GM19324 (cell line): ENCODE results near the gene MPL.
"Not testable (repeated sequence)": the region's sequence is repeated elsewhere in the genome, so short reads cannot be mapped to it uniquely, and the experiment has no call there.

Experiments
- ATAC-seq: cut with Tn5 transposase; IDR thresholded peaks from one replicate; pipeline ENCODE4 v1.9.1; 2021; ENCODE audit warnings: mild to moderate bottlenecking, moderate library complexity; ENCODE audit not compliant: unreplicated experiment, low FRiP score

Gene MPL

DNA sequence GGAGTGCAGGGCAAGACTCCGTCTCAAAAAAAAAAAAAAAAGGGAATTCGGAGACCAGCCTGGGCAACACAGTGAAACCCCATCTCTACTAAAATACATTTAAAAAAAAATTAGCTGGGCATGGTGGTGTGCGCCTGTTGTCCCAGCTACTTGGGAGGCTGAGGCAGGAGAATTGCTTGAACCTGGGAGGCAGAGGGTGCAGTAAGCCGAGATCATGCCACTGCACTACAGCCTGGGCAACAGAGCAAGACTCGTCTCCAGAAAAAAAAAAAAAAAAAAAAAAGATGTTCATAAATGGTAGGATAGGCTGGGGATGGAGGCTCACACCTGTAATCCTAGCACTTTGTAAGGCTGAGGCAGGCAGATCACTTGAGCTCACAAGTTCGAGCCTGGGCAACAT is 32.2 kb downstream of the MPL start:
- not testable (repeated sequence) for ATAC-seq

DNA sequence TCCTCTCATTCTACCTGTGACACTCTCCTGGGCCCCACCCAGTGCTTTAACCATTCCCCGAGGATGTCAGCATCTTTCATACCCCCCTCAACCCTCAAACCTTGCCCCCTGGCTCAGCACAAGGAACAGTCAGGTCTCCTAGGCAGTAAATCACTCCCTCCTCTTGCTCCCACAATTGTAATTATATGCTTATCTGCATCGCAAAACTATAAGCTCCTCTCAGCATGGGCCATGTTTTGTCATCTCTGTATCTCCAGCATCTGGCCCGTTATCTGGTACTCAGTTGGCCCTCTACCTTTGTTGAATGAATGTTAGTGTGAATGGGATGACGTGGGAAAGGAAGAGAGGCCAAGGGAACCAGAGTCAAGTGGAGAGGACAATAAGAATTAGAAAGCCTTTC is 32.9 kb downstream of the MPL start:
- no peak for ATAC-seq

DNA sequence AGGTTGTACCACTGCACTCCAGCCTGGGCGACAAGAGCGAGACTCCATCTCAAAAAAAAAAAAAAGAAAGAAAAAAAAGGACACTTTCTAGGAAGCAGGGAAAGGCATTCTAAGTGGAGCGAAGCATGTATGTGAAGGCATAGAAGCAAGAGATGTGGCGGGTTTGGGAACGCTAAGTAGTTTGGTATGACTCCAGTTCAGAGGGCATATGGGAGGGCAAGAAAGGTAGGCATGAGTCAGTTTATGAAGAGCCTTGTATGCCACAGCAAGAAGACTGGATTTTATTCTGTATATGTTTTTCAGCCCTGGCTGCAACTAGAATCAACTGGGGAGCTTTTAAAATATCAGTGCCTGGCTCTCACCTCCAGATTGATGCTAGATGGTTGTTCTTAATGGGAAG is 34.6 kb downstream of the MPL start:
- ATAC-seq: no peak

DNA sequence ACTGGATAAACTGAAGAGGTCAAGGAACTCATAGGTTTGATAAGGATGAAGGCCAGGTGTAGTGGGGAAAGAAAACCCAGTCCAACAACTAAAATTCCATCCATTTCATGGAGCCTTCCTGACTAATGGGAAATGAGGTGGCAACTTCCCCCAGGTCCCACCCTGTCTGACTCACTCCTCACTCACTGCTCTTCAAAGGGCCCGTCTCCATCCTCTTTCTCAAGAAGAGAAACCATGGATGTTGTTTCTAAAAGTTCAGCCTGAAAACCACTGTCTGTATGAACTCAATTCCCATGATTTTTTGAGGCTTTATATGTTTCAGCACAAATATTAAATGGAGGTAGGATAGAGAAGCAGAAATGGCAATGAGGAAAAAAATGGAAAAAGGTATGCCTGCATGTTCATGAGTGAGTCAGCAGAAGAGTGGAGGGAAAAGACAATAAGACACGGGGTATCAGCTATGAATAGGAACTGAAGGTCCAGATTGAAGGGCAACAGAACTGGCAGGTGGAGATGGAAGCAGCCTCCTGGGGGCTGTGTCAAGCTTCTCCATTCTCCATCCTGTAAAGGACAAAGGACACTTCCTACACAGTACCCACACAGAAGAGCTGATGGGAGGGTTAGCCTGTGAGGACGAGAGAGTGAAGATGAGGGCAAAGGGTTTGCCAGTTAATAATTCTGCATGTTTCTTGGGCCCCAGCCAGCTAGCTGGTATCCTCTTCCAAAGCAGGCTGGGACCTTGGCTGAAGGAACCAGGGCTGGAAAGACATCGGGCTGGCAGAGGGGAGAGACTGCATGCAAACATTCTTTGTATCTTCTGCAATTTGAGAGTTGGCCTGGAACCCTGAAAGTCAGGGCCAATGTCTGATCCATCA is 35.7 kb downstream of the MPL start:
- ATAC-seq: no peak

DNA sequence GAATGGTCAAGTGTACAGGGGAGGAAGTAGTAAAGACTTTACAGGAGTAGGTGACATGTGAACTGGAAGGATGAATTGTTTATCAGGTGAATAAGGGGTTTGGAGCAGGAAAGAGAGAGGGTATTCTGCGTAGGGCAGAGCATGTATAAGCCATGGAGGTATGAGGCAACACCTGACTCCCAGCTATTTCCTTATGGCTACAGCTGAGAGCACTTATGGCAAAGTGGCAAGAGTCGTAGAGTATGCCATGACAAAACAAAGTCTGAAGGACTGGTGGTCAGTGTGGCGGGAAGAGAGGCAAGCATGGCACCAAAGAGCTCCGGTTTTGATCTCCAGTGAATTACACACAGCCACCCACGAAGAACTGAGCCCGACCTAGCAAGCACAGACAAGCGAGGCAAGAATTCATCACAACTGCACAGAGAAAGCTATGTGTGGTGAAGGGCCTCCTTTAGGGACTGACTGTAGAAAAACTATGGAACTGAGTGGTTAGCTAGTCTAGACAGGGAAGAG is 39.2 kb downstream of the MPL start:
- no peak for ATAC-seq

DNA sequence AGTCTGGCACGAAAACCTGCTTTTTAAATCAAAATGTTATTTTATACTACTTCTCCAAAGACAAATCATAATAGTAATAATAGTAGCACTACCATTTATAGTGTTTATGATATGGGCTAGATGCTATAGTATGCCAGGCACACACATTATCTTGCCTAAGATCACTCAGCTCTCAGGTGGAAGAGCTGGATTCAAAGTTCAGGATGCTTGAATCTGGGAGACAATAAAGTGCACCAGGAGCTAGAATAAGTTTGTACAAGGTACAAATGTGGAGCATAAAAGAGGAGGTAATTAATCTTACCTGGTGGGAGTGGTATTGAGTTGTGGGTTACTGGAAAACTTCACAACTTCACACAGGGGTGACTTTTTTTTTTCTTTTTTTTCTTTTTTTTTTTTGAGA is 40.2 kb downstream of the MPL start:
- ATAC-seq: no peak

DNA sequence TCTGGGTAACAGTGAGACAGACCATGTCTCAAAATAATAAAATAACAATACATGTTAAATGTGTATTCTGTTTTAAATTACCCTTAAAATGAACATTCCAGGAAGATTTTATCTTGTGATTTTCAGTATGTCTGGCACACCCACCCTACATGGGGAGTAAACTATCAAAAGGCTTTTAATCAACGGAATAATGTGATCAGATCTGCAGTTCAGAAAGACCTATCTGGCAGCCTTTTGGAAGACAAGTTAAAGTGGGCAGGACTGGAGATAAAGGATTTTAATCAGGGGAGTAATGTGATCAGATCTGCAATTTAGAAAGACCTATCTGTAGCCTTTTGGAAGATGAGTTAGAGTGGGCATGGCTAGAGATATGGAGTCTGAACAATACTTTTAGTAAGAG is 41.9 kb downstream of the MPL start:
- no peak for ATAC-seq

DNA sequence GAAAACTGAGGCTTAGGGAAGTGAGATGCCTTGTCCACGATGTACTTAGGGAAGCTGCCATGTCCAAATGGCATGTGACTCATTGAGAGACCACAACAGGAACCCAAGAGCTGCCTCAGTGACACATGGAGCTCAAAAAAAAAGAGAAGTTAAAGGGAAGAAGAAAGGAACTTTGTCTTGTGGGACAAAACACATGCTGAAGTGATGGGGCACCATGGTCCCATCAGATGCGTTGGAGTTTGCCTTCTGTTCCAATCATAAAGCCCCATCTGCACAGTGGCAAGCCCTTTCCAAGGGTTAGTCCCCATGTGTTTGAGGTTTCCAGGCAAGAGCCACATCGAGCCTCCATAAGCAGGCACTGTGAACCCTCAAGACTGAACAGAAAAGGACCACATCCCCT is 44.0 kb downstream of the MPL start:
- ATAC-seq: no peak

DNA sequence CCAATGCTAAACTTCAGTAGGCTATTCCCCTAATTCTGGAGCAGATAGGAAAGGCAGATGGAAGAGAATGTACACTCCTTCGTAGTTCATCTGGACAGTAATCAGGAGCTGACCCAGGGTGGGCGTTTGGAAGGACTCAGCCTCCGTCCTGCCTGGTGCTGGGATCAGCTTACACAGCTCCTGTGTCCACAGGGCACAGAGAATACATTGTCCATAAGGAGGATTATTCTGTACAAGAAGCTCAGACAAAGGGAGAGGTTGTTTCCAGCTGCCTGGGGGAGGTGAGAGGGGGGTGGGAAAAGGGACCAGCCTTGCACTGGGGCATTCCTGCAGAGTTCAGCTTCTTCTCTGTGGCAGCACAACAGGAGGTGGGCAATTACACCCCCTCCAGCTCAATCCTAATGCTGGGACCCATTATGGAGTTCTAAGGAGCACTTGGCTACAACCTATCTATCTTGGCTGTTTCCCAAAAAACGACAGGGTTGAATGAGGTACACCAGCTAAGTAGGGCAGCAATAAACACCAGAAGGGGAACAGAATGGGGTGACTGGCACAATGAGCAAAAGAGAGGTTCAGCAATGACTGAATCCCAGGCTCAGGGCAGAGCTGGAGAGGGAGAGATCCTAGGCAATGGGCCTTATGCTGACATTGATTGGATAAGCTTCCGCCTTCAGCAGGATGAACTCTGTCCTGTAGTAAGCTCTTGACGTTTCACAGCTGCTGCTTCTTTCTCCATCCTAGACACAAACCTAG is 44.6 kb downstream of the MPL start:
- ATAC-seq: no peak

DNA sequence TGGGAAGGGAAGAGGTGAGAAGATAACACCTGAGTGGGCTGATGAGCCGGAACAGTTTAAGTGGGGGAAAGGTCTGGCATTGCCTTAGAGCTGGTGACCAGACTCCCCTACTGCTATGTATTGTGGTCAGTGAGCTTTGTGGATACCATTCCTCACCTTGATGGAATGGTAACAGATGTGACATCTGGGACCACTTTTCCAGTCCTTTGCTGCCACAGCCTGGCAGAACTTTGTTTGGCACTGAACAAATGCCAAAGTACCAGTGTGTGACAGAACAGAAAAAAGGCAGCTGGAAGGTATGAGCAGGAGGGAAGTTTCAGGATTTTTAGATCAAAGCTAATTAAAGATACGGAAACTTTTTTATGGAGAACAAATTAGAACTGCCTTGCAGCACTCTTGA is 45.8 kb downstream of the MPL start:
- no peak for ATAC-seq

DNA sequence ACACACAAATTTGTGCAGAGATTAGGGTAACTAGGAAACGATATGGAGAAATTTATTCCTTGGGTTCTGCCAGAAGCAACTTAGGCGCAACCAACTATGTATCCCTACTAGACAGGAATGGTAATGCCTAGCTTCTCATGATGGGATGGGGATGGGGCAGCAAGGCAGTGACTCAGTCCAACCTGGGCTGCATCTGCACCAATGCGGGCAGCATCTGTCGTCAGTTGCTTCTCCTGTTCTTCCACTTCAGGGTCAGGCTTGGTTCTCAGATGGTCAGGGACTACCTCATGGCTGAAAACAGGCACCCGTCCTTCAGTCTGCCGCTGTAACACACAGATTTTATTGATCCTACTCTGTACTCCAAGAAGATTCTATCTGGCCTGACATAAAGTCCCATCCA is 49.1 kb downstream of the MPL start:
- no peak for ATAC-seq

DNA sequence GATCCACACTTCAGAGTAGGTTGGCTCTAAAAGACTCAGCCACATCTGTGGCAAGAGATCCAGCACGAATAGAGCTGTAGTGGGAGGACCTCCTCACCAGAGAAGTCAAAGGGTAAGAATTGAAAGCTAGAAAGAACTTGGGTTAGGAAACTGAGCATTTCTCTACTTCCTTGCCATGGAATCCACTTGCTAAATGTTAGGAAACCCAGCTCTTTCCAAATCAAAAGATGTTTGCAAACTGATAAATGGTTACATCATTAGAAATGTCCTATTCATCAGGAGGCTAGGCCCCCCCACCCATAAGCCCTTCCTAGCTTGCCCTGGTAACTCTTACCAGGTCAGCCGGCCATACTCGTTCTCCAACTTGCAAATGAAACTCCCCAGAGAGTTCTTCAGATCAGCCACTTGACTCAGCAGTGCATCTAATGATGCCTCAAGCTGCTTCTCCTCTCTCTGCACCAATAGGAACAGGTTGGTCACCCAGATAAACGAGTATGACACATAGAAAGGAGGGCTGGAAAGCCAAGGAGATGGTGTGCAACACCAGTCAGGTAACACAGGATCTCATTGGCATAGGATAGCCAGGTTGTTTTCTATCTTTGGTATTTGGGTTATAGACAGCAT is 50.5 kb downstream of the MPL start:
- ATAC-seq: no peak

DNA sequence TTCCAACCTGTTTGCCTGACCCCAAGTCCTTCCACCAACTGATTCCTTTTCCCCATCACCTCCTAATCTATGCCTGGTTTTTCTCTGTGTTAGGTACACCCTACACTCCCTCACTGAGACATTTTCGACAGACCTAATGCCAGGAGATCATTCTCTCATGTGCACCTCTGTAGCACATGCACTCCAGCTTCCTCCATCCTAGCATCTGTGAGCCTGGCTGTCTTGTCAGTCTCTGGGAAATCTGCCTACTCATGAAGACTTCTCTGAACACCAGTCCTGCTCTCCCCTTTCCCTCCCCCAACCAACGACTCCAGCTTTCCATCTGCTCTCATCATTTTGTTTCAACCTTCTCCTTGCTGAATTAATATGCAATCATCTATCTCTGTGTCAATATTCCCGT is 51.0 kb downstream of the MPL start:
- no peak for ATAC-seq

DNA sequence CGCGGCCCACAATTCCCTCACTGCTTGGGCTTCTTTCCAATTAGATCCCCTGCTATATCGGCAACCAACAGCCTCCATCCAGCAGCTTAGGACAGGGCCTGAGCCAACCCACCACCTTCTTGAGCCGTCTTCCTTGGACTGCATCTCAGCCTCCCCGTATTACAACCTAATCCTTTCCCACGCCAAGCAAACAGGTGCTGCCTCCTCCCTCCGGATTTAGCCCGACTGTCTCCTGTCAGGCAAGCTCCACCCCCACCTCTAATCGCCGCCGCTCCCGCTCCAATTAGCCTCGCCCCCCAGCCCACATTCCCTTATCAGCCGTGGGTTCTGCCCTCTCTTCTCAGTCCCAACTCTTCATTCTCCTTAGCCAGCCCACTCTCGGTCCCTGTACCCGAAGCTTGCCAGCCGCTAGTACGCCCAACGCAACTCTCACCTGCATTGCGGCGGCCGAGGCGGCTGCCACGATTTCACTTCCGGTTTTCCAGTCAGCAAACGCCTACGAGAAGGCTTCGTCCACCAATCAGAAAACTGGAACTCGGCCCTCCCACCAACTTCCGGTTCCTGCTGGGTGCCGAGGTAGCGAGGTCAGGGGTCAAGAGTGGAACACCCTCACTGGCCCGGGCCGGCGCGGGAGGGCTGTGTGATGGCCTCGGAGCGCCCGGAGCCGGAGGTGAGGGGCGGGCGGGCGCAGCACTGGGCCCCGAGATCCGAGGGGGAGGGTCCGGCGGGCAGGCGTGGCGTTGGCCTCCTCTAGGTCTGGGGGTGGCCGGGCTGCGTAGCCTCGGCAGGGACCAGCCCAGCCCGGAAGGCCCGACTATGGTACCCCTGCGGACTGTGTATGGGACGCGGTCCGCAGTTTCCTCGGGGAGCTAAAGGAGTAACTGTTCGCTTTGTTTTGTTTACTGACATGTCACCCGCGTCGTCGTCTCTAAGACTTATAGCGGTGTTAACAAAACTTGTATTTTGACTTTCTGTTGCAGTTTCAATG is 52.0 kb downstream of the MPL start, which contains the start of the genes MED8 and SZT2:
Gene MED8 (minus strand): TSS at position 475 of the 988 bp plus-strand sequence. CDS start 36 bp downstream, at position 439.
Gene SZT2 (plus strand): TSS at position 574 of the 988 bp plus-strand sequence. CDS start 70 bp downstream, at position 644.
- peak; percentile 85 for ATAC-seq

DNA sequence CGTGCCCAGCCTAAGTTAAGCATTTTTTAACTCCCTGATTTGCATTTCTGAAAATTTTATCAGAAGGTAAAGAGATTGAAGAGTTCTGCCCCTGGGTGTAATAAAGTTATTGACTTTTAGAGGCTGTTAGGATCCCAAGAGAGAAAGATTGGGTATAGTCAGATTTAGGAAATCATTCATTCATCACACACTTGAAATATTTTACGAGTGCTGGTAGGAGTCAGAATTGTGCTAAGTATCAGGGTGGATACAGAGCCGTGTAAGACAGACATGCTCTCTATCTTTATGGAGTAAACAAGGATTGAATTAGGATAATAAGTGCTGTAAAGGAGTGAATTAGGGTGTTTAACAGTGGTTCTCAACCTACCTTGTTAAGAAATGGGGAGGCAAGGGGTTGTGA is 55.1 kb downstream of the MPL start:
- ATAC-seq: no peak

DNA sequence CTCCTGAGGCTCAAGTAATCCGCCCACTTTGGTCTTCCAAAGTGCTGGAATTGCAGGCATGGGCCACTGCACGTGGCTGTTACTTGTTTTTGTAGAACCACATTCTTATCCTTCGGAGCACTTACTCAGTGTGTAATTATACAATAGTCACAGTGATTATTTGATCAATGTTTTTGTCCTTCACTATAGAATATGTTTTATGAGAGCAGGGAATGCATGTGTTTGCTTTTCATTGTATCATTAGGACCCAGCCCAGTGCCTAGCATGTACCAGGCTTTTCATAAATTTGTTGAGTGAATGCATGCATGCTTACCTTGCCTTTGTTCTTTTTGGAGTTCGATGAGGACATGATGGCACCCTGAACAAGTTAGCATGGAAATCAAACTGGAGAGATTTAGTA is 57.9 kb downstream of the MPL start:
- ATAC-seq: no peak

DNA sequence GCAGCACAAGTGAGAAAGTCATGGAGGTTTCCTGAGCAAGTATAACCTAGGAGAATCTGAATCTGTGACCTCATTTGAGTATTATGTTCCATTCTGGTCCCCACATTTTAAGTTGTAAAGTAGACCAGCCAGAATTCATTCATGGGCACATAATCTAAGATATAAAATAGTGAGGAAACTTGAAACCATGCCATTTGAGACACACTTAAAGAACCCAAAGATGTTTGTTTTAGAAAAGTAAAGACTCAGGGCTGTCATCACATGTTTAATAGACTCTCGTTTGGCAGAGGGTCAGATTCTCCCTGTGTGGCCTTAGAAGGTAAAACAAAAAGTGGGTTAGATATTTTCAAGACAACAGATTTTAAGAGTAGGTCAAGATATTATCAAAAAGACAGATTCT is 58.4 kb downstream of the MPL start:
- no peak for ATAC-seq

DNA sequence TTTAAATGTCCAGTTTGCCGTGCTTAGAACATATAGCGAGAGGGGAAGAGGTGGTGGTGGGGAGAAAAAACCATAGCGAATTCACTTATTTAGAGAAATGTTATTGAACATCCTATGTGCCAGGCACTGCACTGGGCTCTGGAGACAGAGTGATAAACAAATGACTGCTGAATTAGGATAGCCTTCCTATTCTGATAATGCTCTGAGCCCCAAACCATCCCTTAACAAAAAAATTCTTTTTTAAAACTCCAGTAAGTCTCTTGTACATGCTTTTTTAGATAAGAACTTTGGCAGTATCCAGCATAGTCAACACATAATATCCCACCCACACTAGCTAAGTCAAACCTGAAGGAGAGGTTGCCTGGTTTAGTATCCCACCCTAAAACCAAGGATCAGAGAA is 60.6 kb downstream of the MPL start:
- no peak for ATAC-seq

DNA sequence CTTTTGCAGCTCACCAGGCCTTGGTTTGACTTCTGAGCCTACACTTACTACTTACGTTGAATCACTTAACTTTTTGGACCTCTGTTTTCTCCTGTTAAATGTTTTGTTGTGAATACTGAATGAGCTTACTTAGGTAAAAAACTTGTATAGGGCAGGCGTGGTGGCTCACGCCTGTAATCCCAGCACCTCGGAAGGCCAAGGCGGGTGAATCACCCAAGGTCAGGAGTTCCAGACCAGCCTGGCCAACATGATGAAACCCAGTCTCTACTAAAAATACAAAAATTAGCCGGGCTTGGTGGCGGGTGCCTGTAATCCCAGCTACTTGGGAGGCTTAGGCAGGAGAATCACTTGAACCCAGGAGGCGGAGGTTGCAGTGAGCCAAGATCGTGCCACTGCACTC is 62.8 kb downstream of the MPL start:
- not testable (repeated sequence) for ATAC-seq
